GM19328 (cell line): ENCODE results near the gene MRPL55.

ENCODE experiments used
- ATAC-seq: cut with Tn5 transposase; IDR thresholded peaks from one replicate; pipeline ENCODE4 v1.9.1; 2021; ENCODE audit warnings: mild to moderate bottlenecking, moderate library complexity; ENCODE audit not compliant: unreplicated experiment

MRPL55 gene

DNA sequence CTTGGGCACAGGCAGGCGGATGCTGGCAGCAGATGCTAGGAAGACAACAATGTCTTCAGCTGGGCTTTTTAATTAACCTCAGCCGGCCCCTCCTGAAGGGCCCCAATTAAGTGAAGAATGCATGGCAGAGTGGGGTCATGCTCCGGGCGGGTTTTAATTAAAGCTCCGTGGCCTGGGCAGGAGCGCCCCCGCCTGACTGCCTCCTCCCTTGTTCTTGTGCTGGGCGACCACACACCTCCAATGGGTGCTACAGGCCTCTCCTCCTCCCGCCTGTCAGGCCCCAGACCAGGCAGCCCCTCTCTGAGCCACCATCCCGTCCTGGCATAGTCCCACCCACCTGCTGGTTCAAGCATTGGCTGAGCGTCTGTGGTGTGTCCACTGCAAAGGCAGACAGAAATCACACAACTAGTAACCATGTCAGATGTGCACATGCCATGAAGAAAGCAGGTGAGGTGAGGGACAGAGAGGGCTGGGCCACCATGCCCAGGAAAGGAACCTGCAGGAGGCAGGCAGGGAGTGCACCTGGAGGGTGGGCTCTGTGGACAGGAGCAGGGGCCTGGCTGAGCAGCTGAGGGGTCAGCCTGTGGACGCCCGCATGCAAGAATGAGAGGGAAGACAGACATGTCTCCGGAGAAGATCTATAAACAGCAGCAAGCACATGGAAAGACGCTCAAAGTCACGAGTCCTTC is 35.1 kb downstream of the MRPL55 start:
- no peak for ATAC-seq

DNA sequence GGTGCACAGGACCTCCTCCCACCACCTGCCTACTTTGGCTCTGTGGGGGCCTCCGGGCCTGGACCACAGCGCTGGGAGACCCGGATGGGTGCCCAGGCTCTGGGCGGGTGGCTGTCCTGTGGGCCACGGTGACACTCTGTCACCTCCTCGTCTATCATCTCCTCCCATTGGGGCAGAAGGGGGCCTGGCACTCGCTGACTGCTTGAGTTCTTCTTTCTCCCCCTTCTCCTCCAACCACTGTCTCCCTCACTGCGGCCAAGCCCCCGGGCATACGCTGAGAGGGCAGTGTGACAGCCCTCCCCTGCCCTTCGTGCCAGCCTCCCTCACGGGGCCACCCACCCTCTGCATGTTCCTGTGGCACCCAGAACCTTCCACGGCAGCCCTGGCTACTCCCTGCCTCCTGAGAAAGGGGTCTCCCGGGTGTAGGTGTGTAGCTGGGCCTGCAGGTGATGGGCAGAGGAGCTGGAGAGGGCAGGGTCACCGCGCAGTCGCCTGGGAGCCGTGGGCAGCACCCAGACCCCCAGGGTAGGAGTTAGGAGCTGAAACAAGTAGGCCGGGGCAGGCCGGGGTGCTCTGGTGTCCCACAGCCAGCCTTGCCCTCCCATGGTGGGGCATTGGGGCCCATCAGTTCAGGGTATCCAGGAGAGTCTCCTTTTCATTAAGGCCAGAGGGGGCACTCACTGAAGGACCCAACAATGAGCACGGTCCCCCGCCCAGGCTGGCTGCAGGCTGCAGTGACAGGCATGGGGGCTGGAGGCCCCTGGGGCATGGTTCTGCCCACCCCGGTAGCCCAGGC is 35.8 kb downstream of the MRPL55 start:
- no peak for ATAC-seq

DNA sequence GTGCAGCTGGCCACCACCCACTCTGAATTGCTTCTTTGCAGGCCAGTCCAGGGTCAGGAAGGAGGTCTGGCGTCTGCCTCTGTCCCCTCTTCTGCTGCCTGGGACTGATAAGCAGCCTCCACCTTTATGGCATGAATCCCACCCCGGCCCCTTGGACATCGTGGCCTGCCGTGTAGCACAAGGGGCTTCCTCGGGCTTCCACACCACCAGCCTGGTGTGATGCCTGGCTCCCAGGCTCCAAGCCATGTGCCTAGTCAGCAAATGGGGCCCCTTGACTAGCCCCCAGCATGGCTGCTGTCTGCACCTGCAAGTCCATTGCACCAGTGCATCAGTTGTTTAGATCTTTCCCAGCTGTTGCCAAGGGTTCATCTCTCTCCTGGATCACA is 36.4 kb downstream of the MRPL55 start:
- no peak for ATAC-seq

DNA sequence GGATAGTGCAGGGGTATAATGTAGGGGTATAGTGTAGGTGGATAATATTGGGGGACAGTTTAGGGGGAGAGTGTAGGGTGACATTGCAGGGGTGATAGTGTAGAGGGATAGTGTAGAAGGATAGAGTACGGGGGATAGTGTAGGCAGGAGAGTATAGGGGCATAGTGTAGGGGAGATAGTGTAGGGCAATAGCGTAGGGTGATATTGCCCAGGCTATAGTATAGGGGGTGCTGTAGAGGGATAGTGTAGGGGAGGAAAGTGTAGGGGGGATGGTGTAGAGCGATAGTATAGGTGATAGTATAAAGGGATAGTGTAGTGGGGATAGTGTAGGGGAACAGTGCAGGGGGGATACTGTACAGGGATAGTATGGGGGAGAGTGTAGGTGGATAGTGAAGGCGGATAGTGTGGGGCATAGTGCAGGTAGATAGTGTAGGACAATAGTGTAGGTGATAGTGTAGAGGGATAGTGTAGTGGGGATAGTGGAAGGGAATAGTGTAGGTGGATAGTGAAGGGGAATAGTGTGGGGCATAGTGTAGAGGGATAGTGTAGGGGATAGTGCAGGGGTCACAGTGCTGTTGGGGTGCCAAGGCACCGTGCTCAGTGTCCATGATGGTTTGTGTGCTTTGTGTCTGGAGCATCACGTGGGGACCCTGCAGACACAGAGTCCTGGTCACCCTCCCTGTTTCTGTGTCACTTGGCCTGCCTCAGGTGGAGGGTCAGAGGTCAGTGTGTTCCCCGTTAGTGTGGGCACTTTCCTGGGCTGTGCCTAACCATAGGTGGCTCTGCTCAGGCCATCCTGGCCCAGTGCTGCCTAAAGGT is 37.1 kb downstream of the MRPL55 start:
- ATAC-seq: no peak

DNA sequence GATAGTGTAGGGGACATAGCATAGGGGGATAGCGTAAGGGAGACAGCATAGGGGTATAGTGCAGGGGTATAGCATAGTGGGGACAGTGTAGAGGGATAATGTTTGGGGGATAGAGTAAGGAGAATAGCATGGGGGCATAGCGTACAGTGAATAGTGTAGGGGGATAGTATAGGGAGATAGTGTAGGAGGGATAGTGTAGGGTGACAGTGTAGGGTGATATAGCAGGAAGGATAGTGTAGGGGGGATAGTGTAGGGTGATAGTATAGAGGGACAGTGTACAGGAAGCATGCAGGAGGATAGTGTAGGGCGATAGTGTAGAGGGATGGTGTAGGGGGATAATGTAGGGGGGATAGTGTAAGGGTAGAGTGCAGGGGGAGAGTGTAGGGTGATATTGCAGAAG is 38.2 kb downstream of the MRPL55 start:
- ATAC-seq: no peak

DNA sequence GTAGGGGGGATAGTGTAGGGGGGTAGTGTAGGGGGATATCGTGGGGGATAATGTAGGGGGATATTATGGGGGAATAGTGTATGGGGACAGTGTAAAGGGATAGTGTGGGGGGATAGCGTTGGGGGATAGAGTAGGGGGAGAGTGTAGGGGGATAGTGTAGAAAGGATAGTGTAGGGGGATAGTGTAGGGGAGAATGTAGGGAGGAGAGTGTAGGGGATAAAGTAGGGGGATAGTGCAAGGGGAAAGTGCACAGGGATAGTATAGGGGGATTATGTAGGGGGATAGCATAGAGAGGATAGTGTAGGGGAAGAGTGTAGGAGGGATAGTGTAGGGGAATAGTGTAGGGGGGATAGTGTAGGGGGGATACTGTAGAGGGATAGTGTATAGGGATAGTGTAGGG is 38.9 kb downstream of the MRPL55 start:
- no peak for ATAC-seq

DNA sequence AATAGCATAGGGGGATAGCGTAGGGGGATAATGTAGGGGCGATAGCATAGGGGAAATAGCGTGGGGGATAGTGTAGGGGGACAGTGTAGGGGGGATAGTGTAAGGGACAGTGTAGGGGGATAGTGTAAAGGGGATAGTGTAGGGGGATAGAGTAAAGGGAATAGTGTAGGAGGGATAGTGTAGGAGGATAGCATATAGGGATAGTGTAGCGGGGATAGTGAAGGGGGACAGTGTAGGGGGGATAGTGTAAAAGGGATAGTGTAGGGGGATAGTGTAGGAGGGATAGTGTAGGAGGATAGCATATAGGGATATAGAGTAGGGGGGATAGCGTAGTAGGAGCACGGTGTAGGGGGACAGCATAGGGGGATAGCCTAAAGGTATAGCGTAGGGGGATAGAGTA is 40.7 kb downstream of the MRPL55 start:
- no peak for ATAC-seq

DNA sequence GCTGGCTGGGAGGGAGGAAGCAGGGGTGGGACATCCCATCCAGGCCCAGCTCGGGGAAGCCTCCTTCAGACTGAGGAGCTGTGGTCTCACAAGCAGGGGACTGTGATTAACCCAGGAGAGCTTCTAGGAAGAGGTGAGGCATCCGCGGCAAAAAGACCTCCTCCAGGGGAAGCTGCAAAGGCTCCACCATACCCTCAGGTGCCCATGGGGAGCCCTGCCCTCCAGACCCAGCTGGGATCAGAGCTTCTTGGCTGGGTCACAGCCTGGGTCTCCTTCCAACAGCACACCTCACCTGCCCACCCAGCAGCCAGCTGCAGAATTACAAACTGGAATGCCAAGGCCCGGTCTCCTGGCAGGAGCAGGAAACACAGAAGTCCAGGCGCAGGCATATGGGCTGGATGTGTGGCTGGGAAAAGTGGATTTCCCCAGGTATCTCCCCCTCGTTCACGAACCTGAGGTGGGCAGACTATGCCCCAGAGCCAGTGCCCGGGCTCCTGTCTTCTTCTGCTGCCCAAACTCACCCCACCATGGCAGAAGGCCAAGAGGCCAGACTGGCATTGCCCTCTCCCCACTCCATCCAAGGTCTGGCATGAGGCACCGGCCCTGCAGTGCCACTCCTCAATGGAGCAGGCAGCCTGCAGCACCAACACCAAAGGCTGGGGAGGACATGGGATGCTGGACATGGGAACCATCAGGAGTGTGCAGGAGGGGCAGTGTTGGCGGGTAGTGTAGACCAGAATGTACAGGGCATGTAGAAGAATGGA is 42.0 kb downstream of the MRPL55 start:
- no peak for ATAC-seq

DNA sequence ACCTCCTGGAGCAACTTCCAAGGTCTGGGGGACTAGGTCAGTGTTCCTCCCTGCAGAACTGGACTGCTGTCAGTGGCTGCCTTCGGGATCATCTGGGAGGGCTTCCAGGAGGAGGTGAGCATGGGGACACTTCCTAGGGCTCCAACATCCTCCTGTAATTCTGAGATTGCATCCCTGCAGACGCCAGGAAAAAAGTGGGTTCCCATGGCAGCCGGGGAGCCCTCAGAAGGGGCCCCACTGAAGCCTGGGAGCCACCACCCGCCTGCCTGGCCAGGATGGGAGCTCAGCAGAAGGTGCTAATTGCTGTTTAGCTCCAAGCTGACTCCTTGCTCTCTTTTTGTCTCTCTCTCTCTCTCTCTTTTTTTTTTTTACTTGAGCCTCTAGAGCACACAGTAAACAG is 42.7 kb downstream of the MRPL55 start:
- no peak for ATAC-seq

DNA sequence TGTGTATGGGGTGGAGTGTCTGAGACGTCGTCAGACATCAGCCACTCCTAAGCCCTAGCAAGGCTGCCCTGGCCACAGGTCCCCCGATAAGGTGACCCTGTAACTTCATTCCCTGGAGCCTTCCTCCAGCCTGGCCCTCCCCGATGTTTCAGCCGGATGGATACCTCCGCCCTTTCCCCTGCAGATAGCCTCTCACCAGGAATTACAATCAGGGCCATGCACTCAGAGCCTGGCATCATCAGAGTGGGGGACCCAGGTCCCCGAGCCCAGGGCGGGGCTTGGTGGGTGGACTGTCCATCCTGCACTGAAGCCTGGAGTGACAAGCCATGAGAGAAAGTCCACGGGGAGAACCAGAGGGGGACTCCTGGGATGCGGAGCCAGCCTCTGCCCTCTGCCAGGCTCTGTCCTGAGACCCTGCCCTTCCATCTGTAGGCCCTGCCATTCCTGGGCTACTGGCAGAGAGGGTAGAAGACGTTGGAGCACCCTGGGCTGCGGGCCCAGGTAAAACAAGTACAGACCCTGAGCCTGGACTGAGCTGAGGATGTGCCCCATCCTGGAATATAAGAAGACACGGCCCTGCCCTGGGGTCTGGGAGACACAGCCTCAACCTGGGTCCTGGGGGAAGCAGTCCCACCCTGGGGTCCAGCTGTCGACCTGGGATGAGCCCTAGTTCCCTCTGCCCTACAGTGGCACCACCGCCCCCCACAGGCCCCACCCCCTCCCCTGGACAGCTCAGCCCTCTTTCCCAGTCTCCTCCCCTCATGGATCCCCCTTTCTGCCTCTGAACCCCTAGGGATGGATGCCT is 43.4 kb downstream of the MRPL55 start:
- ATAC-seq: no peak

DNA sequence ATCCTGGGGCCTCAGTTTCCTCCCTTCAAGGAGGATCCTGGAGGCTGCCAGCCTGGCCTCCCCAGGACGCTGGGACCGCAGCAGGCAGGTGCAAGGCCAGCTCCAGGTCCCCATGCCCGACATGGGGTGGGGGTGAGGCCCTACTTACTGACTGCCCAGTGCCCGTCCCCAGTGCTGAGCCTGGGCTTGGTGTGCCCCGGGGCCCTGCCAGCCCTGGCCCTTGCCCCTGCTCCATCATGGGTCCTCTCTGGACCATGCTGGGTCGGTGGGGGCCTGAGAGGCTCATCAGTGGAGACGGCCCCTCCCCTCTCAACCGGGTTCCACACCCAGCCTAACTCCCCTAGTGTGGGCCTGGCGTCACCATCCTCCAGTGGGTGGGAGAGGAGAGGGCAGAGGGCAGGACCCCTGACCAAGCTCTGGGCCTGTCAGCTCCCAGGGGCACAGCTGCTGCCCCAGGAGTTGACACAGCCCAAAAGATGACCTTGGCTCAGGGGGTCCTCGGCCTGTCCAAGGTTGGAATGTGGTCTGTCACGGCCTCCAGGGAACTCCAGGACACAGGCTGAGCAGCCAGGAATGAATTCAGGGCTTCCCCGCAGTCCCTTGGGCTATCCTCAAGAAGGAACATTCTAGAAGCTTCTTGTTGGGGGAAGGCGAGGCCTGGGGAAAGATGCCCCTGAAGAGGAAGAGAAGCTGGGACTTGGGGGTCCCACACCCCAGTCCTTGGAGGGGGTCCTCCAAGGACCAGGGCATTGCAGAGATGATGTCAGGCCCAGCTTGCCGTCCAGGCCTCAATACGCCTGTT is 44.2 kb downstream of the MRPL55 start:
- no peak for ATAC-seq

DNA sequence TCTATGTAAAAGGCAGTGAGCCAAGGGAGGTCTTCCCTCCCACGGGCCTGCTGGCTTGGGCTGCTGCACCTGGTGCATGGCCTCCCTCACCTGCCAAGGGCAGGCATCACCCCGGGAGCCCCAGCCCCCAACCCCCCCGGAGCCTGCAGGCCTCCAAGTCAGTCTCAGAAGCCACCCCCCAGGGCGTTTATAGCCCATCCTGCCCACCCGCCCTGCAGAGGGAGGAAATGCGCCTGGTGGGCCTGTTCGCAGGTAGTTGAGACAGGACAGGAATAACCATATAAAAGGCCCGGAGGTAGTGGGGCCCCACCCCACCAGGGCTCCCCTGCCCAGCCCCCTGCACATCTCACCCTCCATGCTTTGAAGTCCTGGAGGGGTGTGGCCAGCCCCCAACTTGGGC is 44.8 kb downstream of the MRPL55 start:
- no peak for ATAC-seq

DNA sequence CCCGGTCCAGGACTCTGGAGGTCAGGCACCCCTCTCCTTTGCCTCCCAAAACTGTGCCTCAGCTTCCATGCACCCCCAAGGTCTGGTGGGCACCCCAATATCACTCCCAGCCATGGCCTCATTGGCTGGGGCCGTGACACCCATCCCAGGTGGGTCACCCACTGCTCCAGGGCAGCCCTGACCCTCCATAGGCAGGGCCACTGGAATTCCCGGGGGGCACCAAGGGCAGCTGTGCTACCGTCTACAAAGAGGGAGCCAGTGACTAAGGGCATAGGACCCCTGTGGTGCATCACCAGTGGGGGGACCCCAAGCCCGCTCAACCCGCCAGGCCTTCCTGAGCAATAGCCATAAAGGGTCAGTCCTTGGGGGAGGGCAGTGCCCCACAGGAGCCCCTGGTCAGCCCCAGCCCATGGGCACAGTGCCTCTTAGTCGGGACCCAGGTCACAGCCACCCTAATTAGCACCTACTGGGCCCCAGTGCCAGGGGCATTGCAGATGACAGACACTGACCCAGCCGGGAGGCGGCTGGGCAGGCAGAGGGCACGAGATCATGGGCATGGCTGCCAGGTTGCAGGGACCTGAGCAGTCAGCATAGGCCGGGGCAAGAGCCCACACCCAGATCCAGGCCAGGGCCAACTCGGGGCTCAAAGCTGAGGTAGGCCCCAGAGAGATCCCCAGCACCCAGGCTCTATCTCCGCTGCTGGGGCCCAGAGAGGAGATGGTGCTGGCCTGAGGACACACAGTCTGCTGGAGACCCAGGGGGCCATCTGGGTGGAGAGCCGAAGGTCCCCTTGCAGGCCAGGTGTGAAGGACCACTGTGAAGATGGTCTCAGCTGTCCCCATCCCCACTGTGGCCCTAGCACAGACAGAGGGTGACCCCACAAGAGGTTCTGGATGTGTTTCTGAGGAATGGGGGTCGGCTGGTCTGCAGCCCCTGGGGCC is 45.6 kb downstream of the MRPL55 start:
- no peak for ATAC-seq

DNA sequence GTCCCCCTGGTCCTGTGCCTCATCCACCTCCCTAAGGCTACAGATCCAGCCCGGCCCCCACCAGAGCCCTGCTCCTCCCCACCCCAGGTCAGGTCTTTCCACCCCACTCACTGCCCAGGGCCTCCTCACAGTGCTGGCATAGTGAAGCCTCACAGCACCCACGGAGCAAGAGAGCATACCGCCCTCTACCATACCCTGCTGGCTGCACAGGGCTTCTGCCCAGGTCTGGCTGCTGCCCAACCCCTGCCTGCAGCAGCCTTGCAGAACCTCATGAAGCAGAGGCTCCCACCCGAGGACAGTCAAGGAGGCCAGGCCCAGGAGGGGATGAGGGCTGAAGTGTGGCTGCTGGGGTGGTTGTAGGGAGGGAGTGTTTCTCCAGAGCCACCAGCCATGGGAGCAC is 46.3 kb downstream of the MRPL55 start:
- no peak for ATAC-seq

DNA sequence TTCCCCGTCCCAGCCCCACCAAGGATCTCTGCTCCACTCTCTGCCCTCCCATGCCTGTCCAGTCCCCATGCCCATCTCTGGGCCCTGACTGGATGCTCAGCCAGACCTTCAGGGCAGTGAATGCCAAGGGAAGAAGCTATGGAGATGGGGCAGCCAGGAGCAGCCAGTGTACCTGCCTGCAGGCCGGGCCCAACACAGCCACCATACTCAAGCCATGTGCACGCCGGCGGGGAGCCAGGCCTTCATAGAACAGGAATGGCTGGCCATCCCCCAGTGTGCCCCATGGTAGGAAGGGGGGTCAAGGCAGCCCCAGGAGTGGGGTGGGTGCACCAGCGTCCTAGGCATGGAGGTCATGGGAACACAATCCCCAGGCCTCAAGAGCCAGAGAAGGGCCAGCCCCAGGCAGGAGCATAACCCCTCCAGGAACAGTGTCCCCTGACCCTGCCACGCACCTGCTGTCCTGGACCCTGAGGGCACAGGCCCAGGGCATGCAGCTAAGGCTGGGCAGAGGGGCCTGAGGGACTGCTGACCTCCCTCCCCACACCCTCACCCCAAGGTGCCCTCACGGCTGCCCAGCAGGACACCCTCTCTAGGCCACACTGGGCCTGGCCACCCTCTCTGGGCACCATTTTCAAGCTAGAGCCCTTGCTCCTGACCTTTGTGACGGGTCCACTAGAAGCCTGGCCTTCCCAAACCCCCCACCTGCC is 46.9 kb downstream of the MRPL55 start:
- ATAC-seq: no peak

DNA sequence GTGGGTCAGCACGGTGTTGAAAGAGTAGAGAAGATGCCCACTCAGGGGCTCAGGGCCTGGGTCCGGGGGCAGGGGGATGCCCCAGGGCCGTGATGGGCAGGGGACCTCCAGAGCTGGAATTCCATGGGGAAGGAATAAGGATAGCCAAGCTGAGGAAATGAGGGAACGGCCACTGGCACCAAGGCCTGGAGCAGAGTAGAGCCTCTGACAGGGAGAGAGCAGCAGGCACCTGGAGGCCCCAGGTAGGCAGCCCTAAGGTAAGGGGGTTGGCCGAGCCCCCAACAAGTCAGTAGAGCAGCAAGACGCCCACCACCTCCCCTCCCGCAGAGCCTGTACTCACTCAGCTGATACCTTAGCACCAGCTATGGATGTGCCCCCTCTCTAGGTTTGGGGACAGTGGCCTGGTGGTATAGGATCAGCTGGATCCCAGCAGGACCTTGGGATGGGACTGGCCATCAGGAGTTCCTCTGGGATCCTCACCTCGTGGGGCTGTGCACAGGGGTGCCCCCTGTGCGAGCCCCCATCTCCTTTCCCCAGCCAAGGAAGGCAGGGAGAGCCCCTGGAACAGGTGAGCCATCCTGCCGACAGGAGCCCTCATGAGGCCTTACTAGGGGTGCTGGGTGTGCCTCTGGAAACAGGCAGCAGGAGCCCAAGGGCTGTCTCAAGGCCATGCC is 47.6 kb downstream of the MRPL55 start:
- no peak for ATAC-seq
